HG03342 (cell line): ENCODE data around the gene ZMYND19.
"Not testable (repeated sequence)": the region's sequence is repeated elsewhere in the genome, so short reads cannot be mapped to it uniquely, and the experiment has no call there.

ENCODE experiments used
- ATAC-seq: cut with Tn5 transposase; IDR thresholded peaks from one replicate; pipeline ENCODE4 v1.9.1; 2021; ENCODE audit warnings: mild to moderate bottlenecking, moderate library complexity; ENCODE audit not compliant: unreplicated experiment

The ZMYND19 gene

GRCh38 chr9:137614631-137615386, 24.5 kb upstream of the ZMYND19 start:
- ATAC-seq: no peak

- no peak for ATAC-seq
Measured at GRCh38 chr9:137613738-137614523, 23.6 kb upstream of the ZMYND19 start.

GRCh38 chr9:137613259-137613658, 22.9 kb upstream of the ZMYND19 start:
- no peak for ATAC-seq

GRCh38 chr9:137612741-137613142, 22.4 kb upstream of the ZMYND19 start:
- ATAC-seq: no peak

GRCh38 chr9:137611623-137612609, 21.6 kb upstream of the ZMYND19 start:
- ATAC-seq: no peak

GRCh38 chr9:137610944-137611343, 20.6 kb upstream of the ZMYND19 start:
- ATAC-seq: no peak

GRCh38 chr9:137607141-137607857, 17.0 kb upstream of the ZMYND19 start:
- no peak for ATAC-seq

GRCh38 chr9:137606734-137607138, 16.4 kb upstream of the ZMYND19 start:
- ATAC-seq: no peak

- peak; percentile 20 for ATAC-seq
Measured at GRCh38 chr9:137606005-137606621, 15.8 kb upstream of the ZMYND19 start.

- peak; percentile 63 for ATAC-seq
Measured at GRCh38 chr9:137605121-137606004, 15.1 kb upstream of the ZMYND19 start, which contains the start of gene ARRDC1. Gene ARRDC1, plus strand, starts transcription at chr9:137605686. Its CDS starts 32 bp downstream, at chr9:137605718.

- no peak for ATAC-seq
Measured at GRCh38 chr9:137604345-137605086, 14.2 kb upstream of the ZMYND19 start.

- no peak for ATAC-seq
Measured at GRCh38 chr9:137603879-137604278, 13.6 kb upstream of the ZMYND19 start.

- no peak for ATAC-seq
Measured at GRCh38 chr9:137602661-137603060, 12.3 kb upstream of the ZMYND19 start.

- no peak for ATAC-seq
Measured at GRCh38 chr9:137598943-137599342, 8.6 kb upstream of the ZMYND19 start.

- not testable (repeated sequence) for ATAC-seq
Measured at GRCh38 chr9:137596577-137596976, 6.3 kb upstream of the ZMYND19 start.

- no peak for ATAC-seq
Measured at GRCh38 chr9:137593176-137593575, 2.9 kb upstream of the ZMYND19 start.

- ATAC-seq: no peak
Measured at GRCh38 chr9:137592767-137593166, 2.5 kb upstream of the ZMYND19 start.

- peak; percentile 32 for ATAC-seq
Measured at GRCh38 chr9:137590123-137590468, 216 bp downstream of the ZMYND19 start.
